Ureter (tissue), 1 donor: ENCODE data around the gene TIMP1. TPM values are rescaled to one million over a fixed set of nuclear protein-coding genes. Genes with fewer than 3 reads are reported as not detected.
A peak's percentile ranks its signal among the peaks of the same experiment; 100 is the strongest.
"Not testable (repeated sequence)": the region's sequence is repeated elsewhere in the genome, so short reads cannot be mapped to it uniquely, and the experiment has no call there.

Experiments used
- DNase-seq: peaks from one replicate; pipeline ENCODE4 v3.0.0-alpha.2; 2020; ENCODE audit warnings: low spot score
- total RNA-seq: library from RNA; stranded (reverse); gene quantifications from one replicate; pipeline ENCODE4 v1.2.4, GENCODE V29; 2023
- donor health status: DM: yes; HTN: yes; CAD: no.

The TIMP1 gene
- total RNA-seq, 1 donor from 2014 or later, result 279 TPM

GRCh38 chrX:47603125-47603524 lies 20.9 kb downstream of the TIMP1 start:
- DNase-seq, result not testable (repeated sequence)

- DNase-seq, result no peak
Observed at GRCh38 chrX:47605024-47605423, 22.8 kb downstream of the TIMP1 start.

- DNase-seq, result no peak
Observed at GRCh38 chrX:47607091-47607490, 24.9 kb downstream of the TIMP1 start.

GRCh38 chrX:47608130-47608810 lies 26.0 kb downstream of the TIMP1 start:
- DNase-seq, result no peak

GRCh38 chrX:47610511-47610910 lies 28.3 kb downstream of the TIMP1 start:
- no peak for DNase-seq

- no peak for DNase-seq
Observed at GRCh38 chrX:47611489-47611888, 29.3 kb downstream of the TIMP1 start.

- DNase-seq, result no peak
Observed at GRCh38 chrX:47611926-47612325, 29.7 kb downstream of the TIMP1 start.

GRCh38 chrX:47612418-47612817 lies 30.2 kb downstream of the TIMP1 start:
- DNase-seq, result no peak

GRCh38 chrX:47613082-47613481 lies 30.8 kb downstream of the TIMP1 start:
- DNase-seq, result no peak

GRCh38 chrX:47614618-47615017 lies 32.4 kb downstream of the TIMP1 start:
- DNase-seq, result no peak

GRCh38 chrX:47618923-47619485 lies 36.8 kb downstream of the TIMP1 start:
- no peak for DNase-seq

- peak; percentile 77 for DNase-seq
Observed at GRCh38 chrX:47619486-47620302, 37.5 kb downstream of the TIMP1 start, which contains the start of gene SYN1. Gene SYN1, minus strand, starts transcription at chrX:47619857. Its CDS starts 129 bp downstream, at chrX:47619728.

- no peak for DNase-seq
Observed at GRCh38 chrX:47620303-47620685, 38.1 kb downstream of the TIMP1 start.

- DNase-seq, result no peak
Observed at GRCh38 chrX:47621851-47622250, 39.6 kb downstream of the TIMP1 start.

- DNase-seq, result peak; percentile 56
Observed at GRCh38 chrX:47623540-47624027, 41.3 kb downstream of the TIMP1 start.

- DNase-seq, result no peak
Observed at GRCh38 chrX:47625365-47625764, 43.1 kb downstream of the TIMP1 start.

GRCh38 chrX:47628982-47629381 lies 46.7 kb downstream of the TIMP1 start:
- no peak for DNase-seq

GRCh38 chrX:47629419-47630200 lies 47.4 kb downstream of the TIMP1 start, which contains the start of gene CFP:
Gene CFP, minus strand, starts transcription at chrX:47629930. Its CDS starts 86 bp downstream, at chrX:47629844.
- DNase-seq, result no peak

GRCh38 chrX:47631676-47632075 lies 49.4 kb downstream of the TIMP1 start:
- no peak for DNase-seq

- DNase-seq, result no peak
Observed at GRCh38 chrX:47632666-47633065, 50.4 kb downstream of the TIMP1 start.

- no peak for DNase-seq
Observed at GRCh38 chrX:47633689-47634590, 51.7 kb downstream of the TIMP1 start.
